ENCODE measurements around the gene VOPP1. TPM values are rescaled to one million over a fixed set of nuclear protein-coding genes. Genes with fewer than 3 reads are reported as not detected.

Gene VOPP1
- total RNA-seq, 1 donor from 2014 or later: 97.9 TPM

GRCh38 chr7:55569269-55569663 is 3.0 kb downstream of the VOPP1 start:
- H3K4me3 ChIP-seq (ENCODE audit: low read depth, low read length): no peak overlapping the region
- TF ChIP-seq, protein P1, sequence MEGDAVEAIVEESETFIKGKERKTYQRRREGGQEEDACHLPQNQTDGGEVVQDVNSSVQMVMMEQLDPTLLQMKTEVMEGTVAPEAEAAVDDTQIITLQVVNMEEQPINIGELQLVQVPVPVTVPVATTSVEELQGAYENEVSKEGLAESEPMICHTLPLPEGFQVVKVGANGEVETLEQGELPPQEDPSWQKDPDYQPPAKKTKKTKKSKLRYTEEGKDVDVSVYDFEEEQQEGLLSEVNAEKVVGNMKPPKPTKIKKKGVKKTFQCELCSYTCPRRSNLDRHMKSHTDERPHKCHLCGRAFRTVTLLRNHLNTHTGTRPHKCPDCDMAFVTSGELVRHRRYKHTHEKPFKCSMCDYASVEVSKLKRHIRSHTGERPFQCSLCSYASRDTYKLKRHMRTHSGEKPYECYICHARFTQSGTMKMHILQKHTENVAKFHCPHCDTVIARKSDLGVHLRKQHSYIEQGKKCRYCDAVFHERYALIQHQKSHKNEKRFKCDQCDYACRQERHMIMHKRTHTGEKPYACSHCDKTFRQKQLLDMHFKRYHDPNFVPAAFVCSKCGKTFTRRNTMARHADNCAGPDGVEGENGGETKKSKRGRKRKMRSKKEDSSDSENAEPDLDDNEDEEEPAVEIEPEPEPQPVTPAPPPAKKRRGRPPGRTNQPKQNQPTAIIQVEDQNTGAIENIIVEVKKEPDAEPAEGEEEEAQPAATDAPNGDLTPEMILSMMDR (IDR thresholded peaks at IDR 0.05; ENCODE audit: insufficient read depth, low read length, severe bottlenecking): no peak
- no peaks in the 10 kb centered on the region for H3K27me3 ChIP-seq (ENCODE audit: control insufficient read depth, insufficient read depth, low read length)
- peaks cover 3% of the 10 kb centered on the region for H3K36me3 ChIP-seq (ENCODE audit: control insufficient read depth, insufficient read depth, low read length)
- DNase-seq (ENCODE audit: low read depth) (no peak), FAIRE-seq (no peak)

GRCh38 chr7:55568613-55569268 is 3.6 kb downstream of the VOPP1 start:
- FAIRE-seq (no peak), DNase-seq (ENCODE audit: low read depth) (no peak)
- Histone ChIP-seq H3K4me3 (ENCODE audit: low read depth, low read length) (no peak overlapping the region), H3K27me3 (ENCODE audit: control insufficient read depth, insufficient read depth, low read length) (no peaks in the 10 kb centered on the region), H3K36me3 (ENCODE audit: control insufficient read depth, insufficient read depth, low read length) (peaks cover 3% of the 10 kb centered on the region)
- TF ChIP-seq, protein P1 (IDR thresholded peaks at IDR 0.05; ENCODE audit: insufficient read depth, low read length, severe bottlenecking): no peak

DNA sequence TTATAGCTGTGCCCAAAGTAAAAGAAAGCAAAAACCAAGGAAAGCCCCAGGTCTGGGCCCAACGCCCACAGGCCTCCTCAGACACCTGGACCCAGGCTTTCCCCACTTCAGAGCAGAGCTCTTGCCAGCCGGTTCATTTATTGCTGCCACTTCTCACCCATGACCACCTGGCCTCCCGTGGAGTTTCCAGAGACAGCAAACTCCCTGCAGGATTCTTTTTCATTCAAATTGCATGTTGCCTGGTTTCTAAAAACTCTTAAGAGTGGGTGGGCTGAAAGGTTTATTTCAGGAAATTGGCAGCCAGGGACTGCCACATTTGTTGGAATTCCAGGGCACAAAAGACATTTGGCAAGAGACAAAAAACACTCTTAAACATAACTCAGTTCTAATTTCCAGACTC is 4.7 kb downstream of the VOPP1 start:
- no peak for DNase-seq (ENCODE audit: low read depth)
- no peaks in the 10 kb centered on the region for H3K27me3 ChIP-seq (ENCODE audit: control insufficient read depth, insufficient read depth, low read length)
- H3K36me3 ChIP-seq (ENCODE audit: control insufficient read depth, insufficient read depth, low read length): peaks cover 3% of the 10 kb centered on the region
- H3K4me3 ChIP-seq (ENCODE audit: low read depth, low read length): no peak overlapping the region
- TF ChIP-seq, protein P1 (IDR thresholded peaks at IDR 0.05; ENCODE audit: insufficient read depth, low read length, severe bottlenecking): no peak
- FAIRE-seq: no peak

- Histone ChIP-seq H3K27me3 (ENCODE audit: control insufficient read depth, insufficient read depth, low read length) (no peaks in the 10 kb centered on the region), H3K36me3 (ENCODE audit: control insufficient read depth, insufficient read depth, low read length) (peaks cover 3% of the 10 kb centered on the region), H3K4me3 (ENCODE audit: low read depth, low read length) (no peak overlapping the region)
- FAIRE-seq (no peak), DNase-seq (ENCODE audit: low read depth) (no peak)
- TF ChIP-seq, protein P1 (IDR thresholded peaks at IDR 0.05; ENCODE audit: insufficient read depth, low read length, severe bottlenecking): no peak
These were observed 6.6 kb downstream of the VOPP1 start for GRCh38 chr7:55565681-55566080.

GRCh38 chr7:55563596-55564325 is 8.5 kb downstream of the VOPP1 start:
- DNase-seq (ENCODE audit: low read depth) (no peak), FAIRE-seq (no peak)
- Histone ChIP-seq H3K4me3 (ENCODE audit: low read depth, low read length) (no peak overlapping the region), H3K36me3 (ENCODE audit: control insufficient read depth, insufficient read depth, low read length) (peaks cover 3% of the 10 kb centered on the region), H3K27me3 (ENCODE audit: control insufficient read depth, insufficient read depth, low read length) (no peaks in the 10 kb centered on the region)
- TF ChIP-seq, protein P1 (IDR thresholded peaks at IDR 0.05; ENCODE audit: insufficient read depth, low read length, severe bottlenecking): no peak
